HG02885 (cell line): ENCODE results near the gene WNT11.

Experiments
- ATAC-seq: cut with Tn5 transposase; IDR thresholded peaks from one replicate; pipeline ENCODE4 v1.9.1; 2021; ENCODE audit warnings: mild to moderate bottlenecking; ENCODE audit not compliant: unreplicated experiment, poor library complexity

Gene WNT11

GRCh38 chr11:76159983-76160661, 46.2 kb downstream of the WNT11 start:
- ATAC-seq = no peak

GRCh38 chr11:76159303-76159937, 46.9 kb downstream of the WNT11 start:
- ATAC-seq = no peak

- ATAC-seq = no peak
Measured at GRCh38 chr11:76158394-76159302, 47.7 kb downstream of the WNT11 start.

- ATAC-seq = no peak
Measured at GRCh38 chr11:76157891-76158290, 48.4 kb downstream of the WNT11 start.

GRCh38 chr11:76156971-76157427, 49.3 kb downstream of the WNT11 start:
- no peak for ATAC-seq

- no peak for ATAC-seq
Measured at GRCh38 chr11:76155500-76156227, 50.6 kb downstream of the WNT11 start.

- ATAC-seq = no peak
Measured at GRCh38 chr11:76153571-76153923, 52.8 kb downstream of the WNT11 start.

- ATAC-seq = peak; percentile 50
Measured at GRCh38 chr11:76152741-76153570, 53.3 kb downstream of the WNT11 start.

- peak; percentile 83 for ATAC-seq
Measured at GRCh38 chr11:76152086-76152681, 54.1 kb downstream of the WNT11 start.

GRCh38 chr11:76151556-76152085, 54.7 kb downstream of the WNT11 start:
- ATAC-seq = peak; percentile 2

GRCh38 chr11:76150141-76150540, 56.2 kb downstream of the WNT11 start:
- no peak for ATAC-seq

- no peak for ATAC-seq
Measured at GRCh38 chr11:76149713-76150112, 56.6 kb downstream of the WNT11 start.

- no peak for ATAC-seq
Measured at GRCh38 chr11:76148941-76149613, 57.2 kb downstream of the WNT11 start.

GRCh38 chr11:76148231-76148630, 58.1 kb downstream of the WNT11 start:
- ATAC-seq = no peak

- ATAC-seq = no peak
Measured at GRCh38 chr11:76147106-76147740, 59.1 kb downstream of the WNT11 start.

- no peak for ATAC-seq
Measured at GRCh38 chr11:76143274-76143673, 63.0 kb downstream of the WNT11 start.

- ATAC-seq = no peak
Measured at GRCh38 chr11:76141901-76142588, 64.3 kb downstream of the WNT11 start.
